Stimulated activated CD8-positive, alpha-beta memory T cell treated with anti-CD3 and anti-CD28 coated beads, Interleukin-12 subunit alpha, Interleukin-12 subunit beta, amount 100 ng/mL, for 24 hours (primary cell): ENCODE data around the gene UBE2R2.
"Not testable (repeated sequence)": the region's sequence is repeated elsewhere in the genome, so short reads cannot be mapped to it uniquely, and the experiment has no call there.

Source experiments
- DNase-seq: peaks from one replicate; pipeline ENCODE4 v3.0.0-alpha.2; 2020; ENCODE audit errors: extremely low read depth

UBE2R2 gene

DNA sequence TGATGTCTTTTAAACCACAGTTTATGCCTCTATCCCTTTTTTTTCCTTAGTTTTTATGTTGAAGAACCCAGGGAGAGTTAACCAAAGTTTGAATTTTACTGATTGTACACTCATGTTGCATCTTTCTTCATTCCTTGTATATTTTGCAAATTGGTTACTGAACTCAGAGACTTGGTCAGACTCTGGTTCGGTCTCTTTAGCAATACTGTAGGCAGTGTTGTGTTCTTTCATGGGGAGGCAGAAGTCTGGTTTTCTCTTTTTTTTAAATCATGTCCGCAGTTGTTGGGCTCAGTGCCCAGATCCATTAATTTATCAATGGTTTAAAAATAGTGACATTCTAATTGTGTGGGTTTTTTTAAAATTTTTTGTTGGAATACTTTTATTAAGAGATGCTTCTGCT lies 23.4 kb downstream of the UBE2R2 start:
- DNase-seq, result no peak

- DNase-seq, result no peak
These were observed 26.5 kb downstream of the UBE2R2 start for GRCh38 chr9:33843312-33843961.

GRCh38 chr9:33846231-33846630 lies 29.3 kb downstream of the UBE2R2 start:
- no peak for DNase-seq

DNA sequence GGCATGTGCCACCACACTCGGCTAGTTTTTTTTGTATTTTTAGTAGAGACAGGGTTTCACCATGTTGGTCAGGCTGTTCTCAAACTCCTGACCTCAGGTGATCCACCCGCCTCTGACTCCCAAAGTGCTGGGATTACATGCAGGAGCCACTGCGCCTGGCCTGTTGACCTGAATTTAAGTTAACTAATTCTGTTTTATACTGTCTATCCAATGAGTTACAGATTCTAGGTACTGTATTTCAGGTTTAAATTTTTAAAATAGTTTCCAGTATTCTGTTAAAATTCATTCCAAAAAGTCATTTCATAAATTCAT lies 30.9 kb downstream of the UBE2R2 start:
- DNase-seq, result not testable (repeated sequence)

GRCh38 chr9:33850267-33850629 lies 33.3 kb downstream of the UBE2R2 start:
- DNase-seq, result no peak

DNA sequence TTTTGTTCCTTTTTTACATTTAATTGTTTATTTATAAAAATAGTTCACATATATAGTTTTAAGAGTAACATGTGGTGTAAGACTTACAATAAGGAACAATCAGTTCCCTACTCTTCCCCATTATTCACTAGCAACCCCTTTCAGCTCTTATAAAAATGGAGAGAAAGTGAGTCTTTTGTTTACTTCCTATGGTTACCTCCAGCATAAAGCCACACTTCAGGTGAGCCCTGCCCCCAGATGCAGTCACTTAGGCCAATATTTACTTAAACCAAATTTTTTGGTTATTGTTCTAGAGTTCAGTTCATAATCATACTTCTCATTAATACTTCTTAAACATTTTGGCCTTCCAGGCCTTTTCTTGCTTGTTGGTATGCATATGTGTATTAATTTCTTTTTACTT lies 33.7 kb downstream of the UBE2R2 start:
- DNase-seq, result no peak

GRCh38 chr9:33851301-33851700 lies 34.3 kb downstream of the UBE2R2 start:
- DNase-seq, result no peak

DNA sequence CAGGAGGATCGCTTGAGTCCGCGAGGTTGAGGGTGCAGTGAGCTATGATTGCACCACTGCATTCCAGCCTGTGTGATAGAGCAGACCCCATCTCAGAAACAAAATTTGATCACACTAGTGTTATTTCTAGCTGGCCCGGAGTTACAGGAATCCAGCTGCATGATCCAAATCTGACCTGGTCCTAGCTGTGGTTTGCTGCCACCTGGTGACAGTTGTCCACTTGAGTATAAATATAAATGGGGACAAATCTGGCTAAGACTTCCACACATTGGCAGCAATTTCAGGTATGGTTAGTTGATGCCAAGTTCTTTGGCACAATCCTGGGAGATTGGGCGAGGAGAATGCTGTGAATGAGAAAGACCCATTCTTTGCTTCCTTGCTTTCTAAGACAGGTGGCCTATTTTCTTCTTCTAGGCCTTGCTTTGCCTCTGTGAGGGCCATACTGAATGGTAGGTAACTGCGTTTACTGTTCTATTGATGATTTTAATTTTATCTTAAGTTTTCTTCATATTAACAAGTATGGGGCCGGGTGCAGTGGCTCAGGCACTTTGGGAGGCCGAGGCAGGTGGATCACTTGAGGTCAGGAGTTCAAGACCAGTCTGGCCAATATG lies 35.4 kb downstream of the UBE2R2 start:
- DNase-seq, result no peak

DNA sequence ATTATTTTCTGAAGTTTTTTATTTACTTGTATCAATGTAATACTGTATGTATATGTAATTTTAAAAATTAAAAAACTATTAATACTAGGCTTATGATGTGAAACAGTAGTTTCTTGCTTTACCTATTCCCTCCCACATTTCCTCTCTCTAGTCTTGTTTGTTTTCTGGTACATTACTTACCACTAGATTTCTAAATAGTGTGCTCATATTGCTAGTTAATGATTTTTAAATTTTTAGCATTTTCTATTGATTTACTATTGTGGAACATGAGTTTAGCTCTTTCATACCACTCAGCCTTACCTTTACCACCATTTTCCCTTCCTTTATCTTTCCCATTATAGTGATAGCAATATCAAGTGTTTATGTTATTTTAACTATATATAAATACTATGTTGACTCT lies 39.3 kb downstream of the UBE2R2 start:
- DNase-seq, result no peak

DNA sequence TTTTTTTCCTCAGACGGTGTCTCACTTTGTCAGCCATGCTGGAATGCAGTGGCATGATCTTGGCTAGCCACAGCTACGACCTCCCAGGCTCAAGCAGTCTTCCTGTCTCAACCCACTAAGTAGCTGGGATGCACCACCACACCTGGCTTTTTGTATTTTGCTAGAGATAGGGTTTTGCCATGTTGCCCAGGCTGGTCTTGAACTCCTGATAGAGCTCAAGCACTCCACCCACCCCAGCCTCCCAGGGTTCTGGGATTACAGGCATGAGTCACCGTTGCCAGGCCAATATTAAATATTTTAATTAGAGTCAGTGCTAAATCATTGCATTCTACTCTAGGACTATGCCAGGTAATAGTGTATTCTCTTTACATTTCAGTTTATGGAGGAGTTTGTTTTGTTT lies 41.5 kb downstream of the UBE2R2 start:
- DNase-seq, result no peak

DNA sequence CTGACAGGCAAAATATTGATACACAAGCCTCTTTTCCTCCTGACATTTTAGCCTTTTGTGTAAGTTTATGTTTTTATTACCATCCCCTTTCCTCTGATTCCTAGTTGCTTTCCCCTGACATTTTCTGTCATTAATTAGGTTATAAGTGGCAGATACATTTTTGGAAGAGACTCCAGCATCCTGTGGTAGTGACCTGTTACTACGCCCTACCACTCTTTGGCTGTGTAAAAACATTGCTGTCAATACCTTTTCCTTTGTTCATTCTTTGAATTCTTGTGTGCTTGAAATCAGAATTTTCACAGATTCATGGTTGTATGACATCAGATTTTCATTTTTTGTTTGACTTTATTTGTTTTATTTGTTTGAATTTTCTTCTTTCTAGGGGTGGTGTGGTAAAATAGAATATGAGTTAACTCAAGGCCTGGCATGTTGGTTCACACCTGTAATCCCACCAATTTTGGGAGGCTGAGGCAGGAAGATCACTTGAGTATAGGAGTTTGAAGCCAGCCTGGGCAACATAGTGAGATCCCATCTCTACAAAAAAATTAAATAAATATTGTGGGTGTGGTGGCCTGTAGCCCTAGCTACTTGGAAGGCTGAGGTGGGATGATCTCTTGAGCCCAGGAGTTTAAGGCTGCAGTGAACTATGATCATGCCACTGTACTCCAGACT lies 43.4 kb downstream of the UBE2R2 start:
- DNase-seq, result no peak

- no peak for DNase-seq
These were observed 45.0 kb downstream of the UBE2R2 start for GRCh38 chr9:33861917-33862453.

DNA sequence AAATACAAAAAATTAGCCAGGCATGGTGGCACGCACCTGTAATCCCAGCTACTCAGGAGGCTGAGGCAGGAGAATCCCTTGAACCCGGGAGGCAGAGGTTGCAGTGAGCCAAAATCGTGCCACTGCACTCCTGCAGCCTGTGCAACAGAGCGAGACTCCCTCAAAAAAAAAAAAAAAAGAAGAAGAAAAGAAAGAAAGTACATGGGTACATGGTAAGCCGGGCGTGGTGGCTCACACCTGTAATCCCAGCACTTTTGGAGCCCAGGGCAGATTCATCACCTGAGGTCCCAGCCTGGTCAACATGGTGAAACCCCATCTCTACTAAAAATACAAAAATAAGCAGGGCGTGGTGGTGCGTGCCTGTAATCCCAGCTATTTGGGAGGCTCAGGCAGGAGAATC lies 46.1 kb downstream of the UBE2R2 start:
- not testable (repeated sequence) for DNase-seq

DNA sequence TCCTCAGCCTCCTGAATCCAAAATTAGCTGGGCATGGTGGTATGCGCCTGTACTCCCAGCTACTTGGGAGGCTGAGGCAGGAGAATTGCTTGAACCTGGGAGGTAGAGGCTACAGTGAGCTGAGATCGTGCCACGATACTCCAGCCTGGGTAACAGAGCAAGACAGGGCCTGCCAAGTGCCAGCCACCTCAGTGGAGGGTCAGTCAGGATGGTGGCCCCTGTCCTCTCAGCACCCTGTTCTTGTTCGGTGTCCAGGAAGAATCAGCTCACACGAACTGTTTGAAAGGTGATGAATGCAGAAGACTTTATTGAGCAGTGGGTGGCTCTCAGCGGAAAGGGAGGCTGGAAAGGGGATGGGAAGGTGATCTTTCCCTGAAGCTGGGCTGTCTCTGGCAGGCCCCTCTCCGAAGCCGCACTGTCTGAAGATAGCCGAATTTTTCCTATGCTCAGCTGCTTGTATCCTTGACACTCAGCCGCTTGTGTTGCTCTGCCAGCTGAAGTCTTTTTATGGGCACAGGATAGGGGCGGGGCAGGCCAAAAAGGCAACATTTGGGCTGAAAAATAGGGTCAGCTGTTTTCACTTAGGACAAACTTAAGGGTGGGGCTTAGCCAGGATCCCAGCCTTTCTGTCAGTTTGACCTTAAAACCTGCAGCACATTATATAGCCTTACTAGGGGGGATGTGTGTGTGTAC lies 50.9 kb downstream of the UBE2R2 start:
- no peak for DNase-seq

DNA sequence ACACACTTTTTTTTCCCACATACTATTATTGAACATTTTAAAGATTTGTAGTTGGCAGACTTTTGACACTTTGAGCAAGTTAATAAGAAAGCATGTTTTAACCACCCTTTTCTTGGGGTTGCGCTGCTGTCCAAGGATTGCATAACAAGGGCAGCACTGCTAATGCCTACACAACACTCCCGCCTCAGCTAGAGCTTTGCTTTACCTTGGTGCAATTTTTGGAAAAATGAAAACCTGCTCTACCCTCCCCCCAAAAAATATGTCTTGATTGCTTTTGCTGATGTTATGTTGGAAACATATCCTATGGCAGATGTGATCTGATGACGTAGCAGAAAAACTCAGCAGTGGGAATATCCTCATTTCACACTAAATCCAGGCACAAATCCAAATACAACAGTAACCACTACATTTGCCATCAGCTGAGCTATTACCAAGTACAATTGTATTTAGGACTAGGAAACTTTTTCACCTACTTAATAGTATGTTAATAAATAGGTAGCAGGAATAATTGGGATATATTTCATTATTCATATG lies 51.5 kb downstream of the UBE2R2 start:
- no peak for DNase-seq

DNA sequence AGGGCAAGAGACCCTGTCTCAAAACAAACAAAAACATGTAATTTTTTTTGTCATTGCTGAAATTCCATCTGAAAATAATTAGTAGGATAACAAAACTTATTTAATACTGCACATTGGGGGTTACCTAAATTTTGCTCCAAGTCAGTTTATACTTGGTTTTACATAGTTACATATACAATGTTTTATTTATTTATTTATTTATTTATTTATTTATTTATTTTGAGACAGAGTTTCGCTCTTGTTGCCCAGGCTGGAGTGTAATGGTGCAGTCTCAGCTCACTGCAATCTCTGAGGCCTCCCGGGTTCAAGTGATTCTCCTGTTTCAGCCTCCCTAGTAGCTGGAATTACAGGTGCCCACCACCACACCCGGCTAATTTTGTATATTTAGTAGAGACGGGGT lies 52.3 kb downstream of the UBE2R2 start:
- DNase-seq, result not testable (repeated sequence)

- no peak for DNase-seq
These were observed 60.9 kb downstream of the UBE2R2 start for GRCh38 chr9:33877727-33878489.

GRCh38 chr9:33878691-33879366 lies 61.9 kb downstream of the UBE2R2 start:
- no peak for DNase-seq

GRCh38 chr9:33880211-33881089 lies 63.5 kb downstream of the UBE2R2 start:
- DNase-seq, result no peak

GRCh38 chr9:33881635-33882034 lies 64.7 kb downstream of the UBE2R2 start:
- no peak for DNase-seq
